ENCODE results near the gene WASF1. TPM values are rescaled to one million over a fixed set of nuclear protein-coding genes. Genes with fewer than 3 reads are reported as not detected.
"Not testable (repeated sequence)": the region's sequence is repeated elsewhere in the genome, so short reads cannot be mapped to it uniquely, and the experiment has no call there.

The WASF1 gene
- total RNA-seq, 2 experiments from 2014 or later: 0.48 to 0.76 TPM

GRCh38 chr6:110139052-110139451 lies 40.4 kb downstream of the WASF1 start:
- DNase-seq: no peak
- H3K27me3 Mint-ChIP-seq: peaks cover 5% of the 10 kb centered on the region
- H3K9me3 Mint-ChIP-seq: no peaks in the 10 kb centered on the region
- no peak overlapping the region for H3K27ac Mint-ChIP-seq
- ChIA-PET POLR2A (no interaction called here), CTCF (no interaction called here)
- no peaks in the 10 kb centered on the region for H3K4me1 Mint-ChIP-seq
- H3K4me3 Mint-ChIP-seq: no peak overlapping the region
- no peaks in the 10 kb centered on the region for H3K36me3 Mint-ChIP-seq (ENCODE audit: low read depth)

DNA sequence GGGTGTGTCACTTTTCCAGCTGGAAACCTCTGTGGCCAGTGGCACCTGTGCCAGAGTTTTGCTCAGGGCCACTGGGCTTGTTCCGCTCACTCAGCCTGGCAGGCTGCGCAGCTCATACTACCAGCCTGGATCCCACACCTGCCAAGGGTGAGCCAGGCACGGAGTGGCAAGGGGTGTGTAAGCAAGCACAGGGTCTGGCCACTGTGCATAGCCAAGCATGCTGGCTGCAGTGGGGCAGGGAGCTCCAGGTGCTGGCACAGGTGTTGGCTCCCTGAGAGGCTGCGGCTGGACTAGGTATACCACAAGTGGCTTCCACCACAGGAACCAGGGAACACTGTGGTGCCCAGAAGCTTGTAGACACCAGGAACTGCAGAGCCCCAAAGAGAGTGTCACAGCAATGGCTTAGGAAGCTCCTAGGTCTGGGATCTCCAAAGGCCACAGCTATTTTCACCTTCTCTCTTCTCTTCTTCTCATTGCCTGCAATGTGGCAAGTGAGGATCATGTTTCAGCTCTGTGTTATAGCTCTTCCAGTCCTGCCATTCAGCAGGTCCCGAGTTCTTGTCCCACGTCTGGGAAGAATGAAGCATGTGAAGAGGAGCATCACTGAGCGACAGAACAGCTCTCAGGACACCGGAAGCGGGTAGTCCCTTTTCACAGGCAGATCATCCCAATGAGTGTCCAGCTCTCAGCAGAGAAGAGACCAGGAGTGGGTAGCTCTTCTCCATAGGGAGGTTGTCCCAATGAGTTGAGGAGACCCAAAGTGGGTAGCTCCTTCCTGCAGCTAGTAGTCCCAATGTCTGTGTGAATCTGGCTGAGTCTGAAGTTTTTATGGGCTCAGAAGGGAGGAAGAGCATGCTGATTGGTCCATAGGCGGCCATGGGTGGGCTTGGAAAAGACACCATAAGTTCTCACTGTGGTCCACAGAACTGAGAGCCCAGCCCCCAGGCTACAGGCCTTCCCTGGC lies 41.3 kb downstream of the WASF1 start:
- H3K36me3 Mint-ChIP-seq (ENCODE audit: low read depth): no peaks in the 10 kb centered on the region
- H3K4me3 Mint-ChIP-seq: no peak overlapping the region
- H3K9me3 Mint-ChIP-seq: no peaks in the 10 kb centered on the region
- ChIA-PET CTCF (no interaction called here), POLR2A (no interaction called here)
- DNase-seq: no peak
- H3K27me3 Mint-ChIP-seq: peaks cover 5% of the 10 kb centered on the region
- H3K4me1 Mint-ChIP-seq: no peaks in the 10 kb centered on the region
- no peak overlapping the region for H3K27ac Mint-ChIP-seq

- no peaks in the 10 kb centered on the region for H3K9me3 Mint-ChIP-seq
- H3K4me3 Mint-ChIP-seq: no peak overlapping the region
- H3K4me1 Mint-ChIP-seq: no peaks in the 10 kb centered on the region
- ChIA-PET CTCF (no interaction called here), POLR2A (no interaction called here)
- no peaks in the 10 kb centered on the region for H3K36me3 Mint-ChIP-seq (ENCODE audit: low read depth)
- no peak overlapping the region for H3K27ac Mint-ChIP-seq
- H3K27me3 Mint-ChIP-seq: peaks cover 4% of the 10 kb centered on the region
- DNase-seq: no peak
Observed at GRCh38 chr6:110130362-110130761, 49.1 kb downstream of the WASF1 start.

DNA sequence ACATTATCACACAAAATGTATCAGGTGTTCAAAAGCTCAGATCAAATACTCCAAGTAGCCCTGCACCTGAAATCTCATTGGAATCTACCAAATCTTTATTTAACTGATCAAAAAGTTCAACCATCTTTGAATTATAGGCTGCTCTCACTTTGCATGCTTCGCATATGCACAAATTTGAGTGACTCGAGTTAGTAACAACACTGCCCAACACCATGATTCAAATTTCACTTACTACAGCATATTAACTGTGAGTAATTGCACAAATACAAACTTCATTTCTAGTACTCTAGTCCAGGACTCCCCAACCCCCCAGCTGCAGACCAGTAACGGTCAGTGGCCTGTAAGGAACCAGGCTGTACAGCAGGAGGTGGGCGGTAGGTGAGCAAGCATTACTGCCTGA lies 51.1 kb downstream of the WASF1 start:
- no peak overlapping the region for H3K4me3 Mint-ChIP-seq
- H3K9me3 Mint-ChIP-seq: no peaks in the 10 kb centered on the region
- POLR2A ChIA-PET: no interaction called here
- H3K4me1 Mint-ChIP-seq: no peaks in the 10 kb centered on the region
- H3K36me3 Mint-ChIP-seq (ENCODE audit: low read depth): no peaks in the 10 kb centered on the region
- CTCF ChIA-PET: no interaction called here
- no peak for DNase-seq
- no peak overlapping the region for H3K27ac Mint-ChIP-seq
- H3K27me3 Mint-ChIP-seq: peaks cover 4% of the 10 kb centered on the region

DNA sequence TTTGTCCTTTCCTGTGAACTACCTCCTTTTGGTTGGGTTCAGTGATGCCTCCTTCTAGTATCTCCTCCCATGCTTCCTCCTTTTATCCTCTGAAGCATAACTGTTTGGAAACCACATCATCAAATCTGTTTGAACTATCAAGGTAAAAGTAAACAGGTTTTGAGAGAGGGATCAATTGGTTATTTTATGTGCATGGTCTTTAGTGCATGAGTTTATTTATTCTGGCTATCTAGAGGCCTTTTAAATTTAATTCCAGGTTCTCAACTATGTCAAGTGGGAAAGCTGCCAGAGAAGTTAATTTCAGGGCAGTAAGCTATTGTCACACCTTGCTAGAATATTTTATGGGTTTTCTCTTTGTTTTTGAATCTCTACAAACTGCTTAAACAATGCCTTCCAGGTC lies 54.1 kb downstream of the WASF1 start:
- Mint-ChIP-seq H3K27me3 (peaks cover 2% of the 10 kb centered on the region), H3K4me1 (no peaks in the 10 kb centered on the region), H3K27ac (no peak overlapping the region), H3K4me3 (no peak overlapping the region), H3K36me3 (ENCODE audit: low read depth) (no peaks in the 10 kb centered on the region), H3K9me3 (no peaks in the 10 kb centered on the region)
- POLR2A ChIA-PET: no interaction called here
- CTCF ChIA-PET: no interaction called here
- DNase-seq: no peak

DNA sequence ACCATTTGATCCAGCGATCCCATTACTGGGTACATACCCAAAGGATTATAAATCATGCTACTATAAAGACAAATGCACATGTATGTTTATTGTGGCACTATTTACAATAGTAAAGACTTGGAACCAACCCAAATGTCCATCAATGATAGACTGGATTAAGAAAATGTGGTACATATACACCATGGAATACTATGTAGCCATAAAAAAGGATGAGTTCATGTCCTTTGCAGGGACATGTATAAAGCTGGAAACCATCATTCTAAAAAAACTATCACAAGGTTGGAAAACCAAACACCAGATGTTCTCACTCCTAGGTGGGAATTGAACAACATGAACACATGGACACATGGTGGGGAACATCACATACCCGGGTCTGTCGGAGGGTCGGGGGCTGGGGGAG lies 57.8 kb downstream of the WASF1 start:
- POLR2A ChIA-PET; H3K9me3 Mint-ChIP-seq; DNase-seq; CTCF ChIA-PET; H3K36me3 Mint-ChIP-seq (ENCODE audit: low read depth); H3K27ac Mint-ChIP-seq; H3K4me3 Mint-ChIP-seq; H3K4me1 Mint-ChIP-seq: not testable (repeated sequence)
- H3K27me3 Mint-ChIP-seq: peaks cover 11% of the 10 kb centered on the region

GRCh38 chr6:110116258-110116657 lies 63.2 kb downstream of the WASF1 start:
- Mint-ChIP-seq H3K9me3 (no peaks in the 10 kb centered on the region), H3K4me1 (no peaks in the 10 kb centered on the region), H3K36me3 (ENCODE audit: low read depth) (no peaks in the 10 kb centered on the region), H3K4me3 (no peak overlapping the region), H3K27me3 (peaks cover 14% of the 10 kb centered on the region), H3K27ac (no peak overlapping the region)
- DNase-seq: no peak
- ChIA-PET CTCF (no interaction called here), POLR2A (no interaction called here)

- CTCF ChIA-PET: no interaction called here
Observed at GRCh38 chr6:110114004-110114403, 65.5 kb downstream of the WASF1 start.

DNA sequence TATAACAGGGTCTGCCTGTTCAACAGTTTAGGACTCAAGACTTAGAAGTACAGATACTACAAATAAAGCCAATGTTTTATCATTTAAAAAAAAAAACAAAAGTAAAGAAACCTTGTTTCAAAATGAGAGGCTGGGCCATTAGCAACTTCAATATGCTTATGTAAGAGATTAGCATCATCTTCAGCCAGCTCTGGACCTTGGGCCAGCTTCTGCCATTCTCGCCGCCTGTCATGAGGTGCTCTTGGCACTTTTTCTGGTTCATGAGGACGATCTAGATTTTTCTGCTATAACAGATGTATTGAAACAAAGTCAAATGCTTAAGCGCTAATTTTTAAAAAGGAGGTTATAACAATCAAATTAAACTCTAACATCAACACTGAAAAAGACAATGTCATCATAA lies 74.2 kb downstream of the WASF1 start:
- no peaks in the 10 kb centered on the region for H3K9me3 Mint-ChIP-seq
- H3K4me1 Mint-ChIP-seq: no peaks in the 10 kb centered on the region
- no peaks in the 10 kb centered on the region for H3K27me3 Mint-ChIP-seq
- H3K4me3 Mint-ChIP-seq: no peak overlapping the region
- ChIA-PET CTCF (no interaction called here), POLR2A (no interaction called here)
- H3K27ac Mint-ChIP-seq: no peak overlapping the region
- no peaks in the 10 kb centered on the region for H3K36me3 Mint-ChIP-seq (ENCODE audit: low read depth)
- no peak for DNase-seq

More at GRCh38 chr6:110114004-110114403, 65.5 kb downstream of the WASF1 start:
- Mint-ChIP-seq H3K4me1 (no peaks in the 10 kb centered on the region), H3K4me3 (no peak overlapping the region), H3K27ac (no peak overlapping the region), H3K27me3 (peaks cover 7% of the 10 kb centered on the region), H3K36me3 (ENCODE audit: low read depth) (no peaks in the 10 kb centered on the region), H3K9me3 (no peaks in the 10 kb centered on the region)
- POLR2A ChIA-PET: no interaction called here
- no peak for DNase-seq

DNA sequence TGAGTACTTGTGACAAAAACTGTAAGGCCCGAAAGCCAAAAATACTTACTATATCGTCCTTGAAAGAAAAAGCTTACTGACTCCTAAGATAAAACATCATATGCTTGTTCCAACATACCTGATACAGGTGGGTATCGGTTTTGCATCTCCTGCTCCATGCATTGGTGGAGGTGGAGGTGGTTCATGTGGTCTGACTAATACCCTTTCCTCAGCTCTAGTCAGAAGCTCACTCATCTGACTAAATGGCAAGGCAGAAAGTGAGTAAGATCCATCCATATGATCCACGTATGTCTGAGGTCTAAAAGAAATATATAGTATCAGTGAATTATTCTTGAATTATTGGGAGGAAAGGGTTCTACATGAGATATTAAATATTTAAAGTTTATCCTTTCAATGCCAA lies 76.2 kb downstream of the WASF1 start:
- Mint-ChIP-seq H3K27me3 (peaks cover 3% of the 10 kb centered on the region), H3K27ac (no peak overlapping the region), H3K4me3 (no peak overlapping the region), H3K4me1 (no peaks in the 10 kb centered on the region), H3K9me3 (no peaks in the 10 kb centered on the region), H3K36me3 (ENCODE audit: low read depth) (no peaks in the 10 kb centered on the region)
- CTCF ChIA-PET: no interaction called here
- POLR2A ChIA-PET: no interaction called here
- no peak for DNase-seq

DNA sequence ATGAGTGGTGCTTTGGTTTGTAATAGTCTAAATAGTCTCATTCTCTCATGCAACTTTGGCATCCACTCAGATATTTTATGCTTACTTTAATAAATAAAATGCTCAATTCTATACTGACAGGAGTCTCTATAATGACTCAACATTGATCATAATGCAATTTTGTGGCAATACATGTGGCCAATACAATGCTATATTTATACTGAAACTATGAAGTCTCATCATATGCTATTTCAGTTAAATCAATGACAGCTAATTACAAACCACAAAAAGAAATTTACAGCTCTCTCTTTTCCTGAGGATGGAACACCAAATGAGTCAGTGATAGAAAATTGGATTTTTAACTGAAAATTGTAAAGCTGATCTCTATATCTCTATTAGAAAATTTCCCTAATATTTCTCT lies 77.1 kb downstream of the WASF1 start:
- Mint-ChIP-seq H3K4me1 (no peaks in the 10 kb centered on the region), H3K27me3 (peaks cover 6% of the 10 kb centered on the region), H3K36me3 (ENCODE audit: low read depth) (no peaks in the 10 kb centered on the region), H3K27ac (no peak overlapping the region), H3K4me3 (no peak overlapping the region), H3K9me3 (no peaks in the 10 kb centered on the region)
- CTCF ChIA-PET: no interaction called here
- no peak for DNase-seq
- POLR2A ChIA-PET: no interaction called here

- no peak for DNase-seq
- no peaks in the 10 kb centered on the region for H3K9me3 Mint-ChIP-seq
- no peaks in the 10 kb centered on the region for H3K36me3 Mint-ChIP-seq (ENCODE audit: low read depth)
- peaks cover 7% of the 10 kb centered on the region for H3K27me3 Mint-ChIP-seq
- ChIA-PET POLR2A (no interaction called here), CTCF (no interaction called here)
- no peak overlapping the region for H3K27ac Mint-ChIP-seq
- no peaks in the 10 kb centered on the region for H3K4me1 Mint-ChIP-seq
- no peak overlapping the region for H3K4me3 Mint-ChIP-seq
Observed at GRCh38 chr6:110101885-110102284, 77.6 kb downstream of the WASF1 start.

GRCh38 chr6:110098511-110099116 lies 80.9 kb downstream of the WASF1 start:
- H3K27ac Mint-ChIP-seq: no peak overlapping the region
- H3K36me3 Mint-ChIP-seq (ENCODE audit: low read depth): no peaks in the 10 kb centered on the region
- ChIA-PET CTCF (no interaction called here), POLR2A (no interaction called here)
- no peaks in the 10 kb centered on the region for H3K9me3 Mint-ChIP-seq
- peaks cover 13% of the 10 kb centered on the region for H3K27me3 Mint-ChIP-seq
- no peak for DNase-seq
- H3K4me1 Mint-ChIP-seq: no peaks in the 10 kb centered on the region
- H3K4me3 Mint-ChIP-seq: no peak overlapping the region

DNA sequence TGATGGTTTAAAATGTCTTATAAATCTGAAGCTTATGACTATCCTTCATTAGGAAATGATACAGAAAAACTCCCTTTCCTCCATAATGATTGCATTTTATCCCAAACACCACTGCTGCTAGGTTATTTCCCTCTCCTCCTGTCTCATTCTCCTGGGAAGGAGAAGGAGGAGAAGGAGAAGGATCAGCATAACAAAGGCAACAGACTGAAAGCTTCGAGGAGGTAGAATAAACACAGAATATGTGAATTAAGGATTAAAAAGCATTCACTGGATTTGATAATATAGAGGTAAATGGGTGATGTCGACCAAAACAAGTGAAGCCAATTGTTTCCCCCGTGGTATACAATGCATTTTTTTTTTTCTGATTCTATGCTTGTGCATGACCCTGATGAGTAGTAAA lies 82.0 kb downstream of the WASF1 start:
- no peaks in the 10 kb centered on the region for H3K4me1 Mint-ChIP-seq
- DNase-seq: no peak
- H3K27me3 Mint-ChIP-seq: peaks cover 18% of the 10 kb centered on the region
- H3K27ac Mint-ChIP-seq: no peak overlapping the region
- H3K36me3 Mint-ChIP-seq (ENCODE audit: low read depth): no peaks in the 10 kb centered on the region
- no peak overlapping the region for H3K4me3 Mint-ChIP-seq
- no peaks in the 10 kb centered on the region for H3K9me3 Mint-ChIP-seq
- ChIA-PET POLR2A (no interaction called here), CTCF (no interaction called here)

Measured in activated CD4-positive, alpha-beta memory T cell treated with anti-CD3 and anti-CD28 coated beads, Interleukin-2, amount 10 ng/mL, durations not matched to agents 7 days and 5 days (primary cell).